GM12874 (cell line): ENCODE data around the gene HOXA4.

ENCODE experiments used
- TF ChIP-seq, protein P1 (sequence below): IDR thresholded peaks from 2 replicates; pipeline ENCODE4 v1.5.1; 2011; ENCODE audit warnings: low read depth, mild to moderate bottlenecking, control low read depth, low read length, moderate library complexity; ENCODE audit not compliant: insufficient read depth

Gene HOXA4

DNA sequence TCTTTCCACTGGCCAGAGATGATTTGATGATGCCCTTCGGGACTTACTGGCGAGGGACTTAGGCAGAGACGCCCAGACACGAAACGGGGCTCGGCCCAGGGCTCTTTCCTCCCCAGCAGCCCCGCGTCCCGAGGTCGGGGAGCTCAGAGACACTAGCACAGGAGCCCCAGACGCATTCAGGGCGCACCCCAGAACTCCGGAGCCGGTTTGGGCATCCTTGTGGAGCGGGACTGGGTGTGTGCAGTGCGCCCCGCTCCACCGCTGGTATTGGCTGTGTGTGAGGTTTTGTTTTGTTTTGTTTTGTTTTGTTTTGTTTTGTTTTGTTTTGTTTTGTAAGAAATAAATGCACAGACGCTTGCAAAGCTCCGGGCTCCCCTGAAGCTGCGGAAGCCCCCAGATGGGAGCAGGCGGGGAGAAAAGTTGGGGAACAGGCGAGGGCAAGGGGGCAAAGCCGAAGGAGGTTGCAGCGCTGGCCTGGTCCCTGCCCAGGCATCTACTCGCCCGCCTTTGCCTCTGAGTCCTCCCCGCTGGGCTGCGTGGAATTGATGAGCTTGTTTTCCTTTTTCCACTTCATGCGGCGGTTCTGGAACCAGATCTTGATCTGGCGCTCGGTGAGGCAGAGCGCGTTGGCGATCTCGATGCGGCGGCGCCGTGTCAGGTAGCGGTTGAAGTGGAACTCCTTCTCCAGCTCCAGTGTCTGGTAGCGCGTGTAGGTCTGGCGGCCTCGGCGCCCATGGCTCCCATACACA is 14.8 kb upstream of the HOXA4 start:
- TF ChIP-seq, protein P1, sequence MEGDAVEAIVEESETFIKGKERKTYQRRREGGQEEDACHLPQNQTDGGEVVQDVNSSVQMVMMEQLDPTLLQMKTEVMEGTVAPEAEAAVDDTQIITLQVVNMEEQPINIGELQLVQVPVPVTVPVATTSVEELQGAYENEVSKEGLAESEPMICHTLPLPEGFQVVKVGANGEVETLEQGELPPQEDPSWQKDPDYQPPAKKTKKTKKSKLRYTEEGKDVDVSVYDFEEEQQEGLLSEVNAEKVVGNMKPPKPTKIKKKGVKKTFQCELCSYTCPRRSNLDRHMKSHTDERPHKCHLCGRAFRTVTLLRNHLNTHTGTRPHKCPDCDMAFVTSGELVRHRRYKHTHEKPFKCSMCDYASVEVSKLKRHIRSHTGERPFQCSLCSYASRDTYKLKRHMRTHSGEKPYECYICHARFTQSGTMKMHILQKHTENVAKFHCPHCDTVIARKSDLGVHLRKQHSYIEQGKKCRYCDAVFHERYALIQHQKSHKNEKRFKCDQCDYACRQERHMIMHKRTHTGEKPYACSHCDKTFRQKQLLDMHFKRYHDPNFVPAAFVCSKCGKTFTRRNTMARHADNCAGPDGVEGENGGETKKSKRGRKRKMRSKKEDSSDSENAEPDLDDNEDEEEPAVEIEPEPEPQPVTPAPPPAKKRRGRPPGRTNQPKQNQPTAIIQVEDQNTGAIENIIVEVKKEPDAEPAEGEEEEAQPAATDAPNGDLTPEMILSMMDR = no peak

DNA sequence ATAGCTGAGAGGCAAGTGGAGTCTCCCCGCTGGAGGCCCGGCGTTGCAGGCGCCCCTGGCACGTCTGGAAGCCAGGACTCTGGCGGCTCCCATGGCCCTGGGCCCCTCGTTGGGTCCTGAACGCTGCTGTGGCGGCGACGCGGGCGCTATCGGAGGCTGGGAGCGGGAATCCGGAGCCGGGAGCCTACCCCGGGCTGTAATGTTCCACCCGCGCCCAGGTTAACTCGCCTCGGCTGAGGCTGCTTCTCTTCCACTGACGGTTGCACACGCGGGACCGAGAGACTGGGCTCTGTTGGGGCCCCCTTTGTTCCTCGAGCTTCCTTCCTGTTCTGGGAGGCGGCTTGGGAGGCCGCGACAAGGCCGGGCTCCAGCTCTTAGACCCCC is 14.2 kb upstream of the HOXA4 start:
- TF ChIP-seq, protein P1 = no peak

DNA sequence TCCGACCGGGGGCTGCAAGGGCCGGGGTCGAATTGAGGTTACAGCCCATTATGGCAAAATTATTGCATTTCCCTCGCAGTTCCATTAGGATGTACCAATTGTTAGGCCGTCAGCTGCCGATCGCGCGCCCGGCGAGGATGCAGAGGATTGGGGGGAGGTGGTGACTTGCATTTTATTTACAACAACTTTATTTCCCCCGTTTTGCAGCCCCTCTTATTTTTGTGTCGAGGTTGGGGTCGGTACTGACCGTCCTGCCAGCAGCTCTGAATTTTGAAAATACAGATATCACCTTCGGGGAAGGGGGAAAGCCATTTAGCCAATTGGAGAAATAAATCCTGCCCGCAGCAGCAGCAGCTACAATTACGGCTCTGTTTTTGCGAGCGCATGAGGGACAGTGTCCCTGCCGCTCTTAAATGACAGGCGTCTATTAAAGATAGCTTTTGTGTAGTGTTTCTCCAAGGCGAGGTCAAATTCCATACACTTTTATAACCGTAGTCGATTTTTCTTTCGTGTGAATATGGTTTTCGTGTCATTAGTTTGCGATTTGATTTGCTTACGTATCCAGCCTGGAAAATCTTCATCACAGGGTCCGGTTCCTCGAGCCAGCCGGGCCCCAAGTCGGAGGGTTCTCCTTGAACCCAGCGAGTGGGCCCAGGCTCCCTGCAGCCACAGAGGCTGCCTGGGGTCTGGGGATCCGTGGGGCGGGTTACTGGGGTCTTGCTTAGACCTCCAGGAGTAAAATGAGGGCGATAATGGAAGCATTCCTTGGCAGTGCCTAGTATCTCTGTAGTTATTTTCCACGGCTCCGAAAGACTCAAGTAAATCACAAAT is 13.6 kb upstream of the HOXA4 start:
- TF ChIP-seq, protein P1 = no peak

DNA sequence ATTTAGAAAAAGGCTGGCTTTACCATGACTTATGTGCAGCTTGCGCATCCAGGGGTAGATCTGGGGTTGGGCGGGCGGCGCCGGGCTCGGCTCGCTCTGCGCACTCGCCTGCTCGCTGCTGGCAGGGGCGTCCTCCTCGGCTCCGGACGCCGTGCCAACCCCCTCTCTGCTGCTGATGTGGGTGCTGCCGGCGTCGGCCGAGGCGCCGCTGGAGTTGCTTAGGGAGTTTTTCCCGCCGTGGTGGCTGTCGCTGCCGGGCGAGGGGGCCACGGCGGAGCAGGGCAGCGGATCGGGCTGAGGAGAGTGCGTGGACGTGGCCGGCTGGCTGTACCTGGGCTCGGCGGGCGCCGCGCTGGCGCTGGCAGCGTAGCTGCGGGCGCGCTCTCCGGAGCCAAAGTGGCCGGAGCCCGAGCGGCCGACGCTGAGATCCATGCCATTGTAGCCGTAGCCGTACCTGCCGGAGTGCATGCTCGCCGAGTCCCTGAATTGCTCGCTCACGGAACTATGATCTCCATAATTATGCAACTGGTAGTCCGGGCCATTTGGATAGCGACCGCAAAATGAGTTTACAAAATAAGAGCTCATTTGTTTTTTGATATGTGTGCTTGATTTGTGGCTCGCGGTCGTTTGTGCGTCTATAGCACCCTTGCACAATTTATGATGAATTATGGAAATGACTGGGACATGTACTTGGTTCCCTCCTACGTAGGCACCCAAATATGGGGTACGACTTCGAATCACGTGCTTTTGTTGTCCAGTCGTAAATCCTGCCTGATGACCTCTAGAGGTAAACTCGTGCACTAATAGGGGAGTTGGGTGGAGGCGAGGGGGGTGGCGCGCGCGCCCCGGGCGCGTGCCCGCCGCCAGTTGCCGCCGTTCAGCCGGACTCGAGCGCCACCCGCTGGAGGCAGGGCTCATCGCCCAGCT is 12.7 kb upstream of the HOXA4 start, which contains the start of gene HOXA5:
Gene HOXA5, minus strand, starts transcription at position 659 of the 927 bp plus-strand sequence. Its CDS starts 74 bp downstream, at position 585.
- TF ChIP-seq, protein P1 = peak; percentile 73

DNA sequence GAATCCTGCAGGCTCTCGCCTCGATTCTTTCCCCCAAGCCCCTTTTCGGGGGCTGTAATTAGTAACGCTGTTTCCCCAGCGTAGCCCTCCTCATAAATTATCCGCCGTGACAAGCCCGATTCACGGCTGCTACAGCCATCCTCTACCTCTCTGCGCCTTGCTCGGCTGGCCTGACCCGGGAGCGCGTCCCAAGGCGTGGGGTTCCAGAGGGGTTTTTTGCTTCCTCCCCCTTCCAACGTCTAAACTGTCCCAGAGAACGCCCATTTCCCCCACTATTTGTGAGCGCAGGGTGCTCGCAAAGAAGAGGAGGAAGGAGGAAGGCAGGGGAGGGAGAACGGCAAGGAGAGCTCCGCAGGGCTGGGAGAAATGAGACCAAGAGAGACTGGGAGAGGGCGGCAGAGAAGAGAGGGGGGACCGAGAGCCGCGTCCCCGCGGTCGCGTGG is 12.0 kb upstream of the HOXA4 start:
- TF ChIP-seq, protein P1 = no peak

DNA sequence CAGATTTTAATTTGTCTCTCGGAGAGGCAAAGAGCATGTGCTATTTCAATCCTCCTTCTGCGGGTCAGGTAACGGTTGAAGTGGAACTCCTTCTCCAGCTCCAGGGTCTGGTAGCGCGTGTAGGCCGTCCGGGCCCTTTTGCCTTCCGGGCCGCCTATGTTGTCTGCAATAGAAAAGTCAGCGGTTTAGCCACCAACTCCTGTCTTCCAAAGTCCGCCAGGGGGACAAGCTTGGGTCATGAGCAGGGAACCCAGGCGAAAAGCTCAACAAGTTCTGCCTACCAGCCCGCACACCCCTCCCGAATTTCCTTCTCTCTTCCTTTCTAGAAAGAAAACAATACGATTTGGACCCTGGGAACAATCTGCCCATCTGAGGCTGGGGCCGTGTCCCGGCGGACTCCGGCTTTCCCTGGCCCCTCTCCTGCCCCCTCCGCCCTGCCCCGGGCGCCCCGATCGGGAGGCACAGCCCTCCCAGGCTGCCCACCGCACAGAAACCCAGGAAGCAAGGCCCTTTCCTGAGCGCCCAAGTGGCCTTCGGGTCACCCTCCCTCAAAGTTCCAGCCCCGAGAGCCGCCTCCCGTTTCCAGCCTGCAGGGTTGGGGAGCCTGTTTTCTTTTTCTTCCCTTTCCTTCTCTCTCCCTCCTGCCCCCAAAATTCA is 11.5 kb upstream of the HOXA4 start:
- TF ChIP-seq, protein P1 = no peak
